Measurements from ENCODE around the gene MMUT.
A peak's percentile ranks its signal among the peaks of the same experiment; 100 is the strongest.
"Not testable (repeated sequence)": the region's sequence is repeated elsewhere in the genome, so short reads cannot be mapped to it uniquely, and the experiment has no call there.

The MMUT gene

GRCh38 chr6:49416195-49416594 is 46.9 kb downstream of the MMUT start:
- DNase-seq (ENCODE audit: low spot score), result no peak

GRCh38 chr6:49415358-49415757 is 47.7 kb downstream of the MMUT start:
- DNase-seq (ENCODE audit: low spot score), result no peak

GRCh38 chr6:49410564-49410963 is 52.5 kb downstream of the MMUT start:
- no peak for DNase-seq (ENCODE audit: low spot score)

GRCh38 chr6:49409951-49410542 is 53.0 kb downstream of the MMUT start:
- DNase-seq (ENCODE audit: low spot score), result peak; percentile 13

- no peak for DNase-seq (ENCODE audit: low spot score)
Measured at GRCh38 chr6:49406250-49406970, 56.6 kb downstream of the MMUT start.

- no peak for DNase-seq (ENCODE audit: low spot score)
Measured at GRCh38 chr6:49401063-49401462, 62.0 kb downstream of the MMUT start.

GRCh38 chr6:49386667-49387508 is 76.2 kb downstream of the MMUT start:
- DNase-seq (ENCODE audit: low spot score), result not testable (repeated sequence)

GRCh38 chr6:49384904-49385303 is 78.1 kb downstream of the MMUT start:
- DNase-seq (ENCODE audit: low spot score), result peak; percentile 2

All from hepatic stellate cell (primary cell).